Astrocyte (in vitro differentiated cells and primary cell): Measurements from ENCODE around the gene BCL7C. TPM values are rescaled to one million over a fixed set of nuclear protein-coding genes. Genes with fewer than 3 reads are reported as not detected.

Experiments used
- DNase-seq: peaks from one replicate; pipeline ENCODE4 v3.0.0-alpha.2; 2010; ENCODE audit warnings: low read depth
- FAIRE-seq: peaks from 2 replicates; lab custom pipeline; 2011; peaks lifted over from hg19 to GRCh38; lab: Jason Lieb, UNC
- H2AFZ ChIP-seq: 2 replicates; pipeline ENCODE4 v1.6.0; 2012; ENCODE audit warnings: low read depth, low read length, inconsistent platforms
- H3K27ac ChIP-seq: 2 replicates; pipeline ENCODE4 v1.5.1; 2011; ENCODE audit warnings: low read depth, low read length, inconsistent platforms
- H3K27me3 ChIP-seq: 2 replicates; pipeline ENCODE4 v1.6.0; 2011; ENCODE audit warnings: low read length, inconsistent platforms; ENCODE audit not compliant: insufficient read depth
- H3K36me3 ChIP-seq: 2 replicates; pipeline ENCODE4 v1.5.1; 2011; ENCODE audit warnings: low read length, inconsistent platforms; ENCODE audit not compliant: insufficient read depth
- H3K4me1 ChIP-seq: 2 replicates; pipeline ENCODE4 v1.5.1; 2011; ENCODE audit warnings: low read length, inconsistent platforms; ENCODE audit not compliant: insufficient read depth
- H3K4me2 ChIP-seq: 2 replicates; pipeline ENCODE4 v1.6.0; 2012; ENCODE audit warnings: low read length, inconsistent platforms
- H3K4me3 ChIP-seq: 2 replicates; pipeline ENCODE4 v1.5.1; 2011; ENCODE audit warnings: low read depth, mild to moderate bottlenecking, low read length, inconsistent platforms; ENCODE audit not compliant: insufficient read depth
- H3K79me2 ChIP-seq: 2 replicates; pipeline ENCODE4 v1.6.0; 2012; ENCODE audit warnings: mild to moderate bottlenecking, low read length, inconsistent platforms; ENCODE audit not compliant: insufficient read depth
- H3K9ac ChIP-seq: 2 replicates; pipeline ENCODE4 v1.6.0; 2012; ENCODE audit warnings: mild to moderate bottlenecking, low read length, inconsistent platforms
- H3K9me3 ChIP-seq: 2 replicates; pipeline ENCODE4 v1.5.1; 2012; ENCODE audit warnings: low read depth, mild to moderate bottlenecking, low read length, inconsistent platforms; ENCODE audit not compliant: insufficient read depth
- H4K20me1 ChIP-seq: 2 replicates; pipeline ENCODE4 v1.6.0; 2012; ENCODE audit warnings: low read length, inconsistent platforms; ENCODE audit not compliant: insufficient read depth
- H3K27ac Mint-ChIP-seq: one replicate; pipeline ENCODE4 v1.8.0; 2021; ENCODE audit warnings: mild to moderate bottlenecking, mixed read lengths; ENCODE audit not compliant: unreplicated experiment
- H3K27me3 Mint-ChIP-seq: one replicate; pipeline ENCODE4 v1.8.0; 2021; ENCODE audit warnings: low read depth, mixed read lengths; ENCODE audit not compliant: unreplicated experiment
- H3K36me3 Mint-ChIP-seq: one replicate; pipeline ENCODE4 v1.8.0; 2021; ENCODE audit warnings: low read depth, mixed read lengths; ENCODE audit not compliant: unreplicated experiment
- H3K4me1 Mint-ChIP-seq: one replicate; pipeline ENCODE4 v1.8.0; 2021; ENCODE audit warnings: low read depth, mixed read lengths; ENCODE audit not compliant: unreplicated experiment
- H3K4me3 Mint-ChIP-seq: one replicate; pipeline ENCODE4 v1.8.0; 2021; ENCODE audit warnings: mild to moderate bottlenecking, moderate library complexity, mixed read lengths; ENCODE audit not compliant: unreplicated experiment
- H3K9me3 Mint-ChIP-seq: one replicate; pipeline ENCODE4 v1.8.0; 2021; ENCODE audit warnings: mild to moderate bottlenecking, mixed read lengths; ENCODE audit not compliant: unreplicated experiment
- EZH2 ChIP-seq: IDR thresholded peaks from 2 replicates; pipeline ENCODE4 v1.6.1; 2012; ENCODE audit warnings: mild to moderate bottlenecking, low read length, inconsistent platforms; ENCODE audit not compliant: insufficient read depth
- total RNA-seq: library from RNA; stranded (reverse); gene quantifications from 2 replicates; pipeline ENCODE4 v1.2.1, GENCODE V29; 2021
- TF ChIP-seq, protein P1 (sequence below): IDR thresholded peaks from 2 replicates; pipeline ENCODE4 v1.5.1; 2011; ENCODE audit warnings: low read depth, mild to moderate bottlenecking, inconsistent platforms, low read length, moderate library complexity; ENCODE audit not compliant: insufficient read depth

Gene BCL7C
- total RNA-seq, 1 donor from 2014 or later = 40.7 TPM

DNA sequence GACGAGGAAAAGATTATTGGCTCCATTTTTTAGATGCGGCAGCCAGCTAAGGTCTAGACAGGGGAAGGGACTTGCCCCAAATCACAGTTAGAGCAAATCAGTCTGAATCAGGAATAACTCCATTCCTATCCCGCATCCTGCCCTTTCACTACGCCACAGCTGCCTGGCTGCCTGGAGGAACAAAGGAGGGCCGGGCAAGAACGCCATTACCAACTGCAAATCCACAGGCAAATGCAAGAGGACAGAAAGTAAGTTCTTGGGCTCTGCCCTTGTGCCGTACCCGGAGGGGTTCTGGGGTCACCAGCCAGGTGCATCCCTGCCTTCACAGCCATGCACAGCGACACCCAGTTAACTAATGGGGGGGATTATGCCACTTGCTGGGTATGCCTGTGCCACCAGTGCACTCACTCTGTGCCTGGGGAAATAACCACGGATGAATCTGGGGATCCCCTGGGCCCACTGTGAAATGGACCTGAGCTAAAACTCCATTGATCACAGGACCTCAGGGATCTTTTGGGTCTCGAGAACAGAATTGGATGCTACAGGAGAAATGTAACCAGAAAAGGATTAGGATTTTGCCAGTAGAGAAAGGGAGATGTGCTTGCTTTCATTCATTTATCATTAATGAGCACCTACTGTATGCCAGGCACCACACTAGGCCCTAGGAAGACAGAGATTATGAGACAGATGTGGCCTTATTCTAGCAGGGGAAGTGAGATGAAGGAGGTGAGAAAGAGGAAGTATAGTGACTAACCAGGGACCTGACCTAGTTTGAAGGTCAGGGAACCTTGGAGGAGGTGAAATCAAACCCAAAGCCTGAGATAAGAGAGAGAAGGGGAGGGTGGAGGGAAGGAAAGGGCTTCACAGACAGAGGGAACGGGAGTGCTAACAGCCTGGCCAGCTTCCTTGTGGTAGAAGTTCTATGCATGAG is 17.7 kb downstream of the BCL7C start:
- DNase-seq (no peak), FAIRE-seq (no peak)
- H3K4me1 ChIP-seq = peaks cover 14% of the 10 kb centered on the region
- no peaks in the 10 kb centered on the region for H3K27me3 Mint-ChIP-seq
- no peaks in the 10 kb centered on the region for H3K9me3 Mint-ChIP-seq
- H3K36me3 ChIP-seq = peaks cover 2% of the 10 kb centered on the region
- peaks cover 16% of the 10 kb centered on the region for H3K36me3 Mint-ChIP-seq
- H3K4me2 ChIP-seq = peak overlapping the region; percentile 96
- peak overlapping the region; percentile 98 for H3K27ac Mint-ChIP-seq
- H3K4me1 Mint-ChIP-seq = peaks cover 13% of the 10 kb centered on the region
- peak overlapping the region; percentile 94 for H3K4me3 Mint-ChIP-seq
- H4K20me1 ChIP-seq = no peaks in the 10 kb centered on the region
- H3K9me3 ChIP-seq = no peaks in the 10 kb centered on the region
- H2AFZ ChIP-seq = peak overlapping the region; percentile 90
- peak overlapping the region; percentile 88 for H3K27ac ChIP-seq
- peak overlapping the region; percentile 81 for H3K4me3 ChIP-seq
- peak overlapping the region; percentile 89 for H3K9ac ChIP-seq
- TF ChIP-seq EZH2 = no peak
- TF ChIP-seq, protein P1, sequence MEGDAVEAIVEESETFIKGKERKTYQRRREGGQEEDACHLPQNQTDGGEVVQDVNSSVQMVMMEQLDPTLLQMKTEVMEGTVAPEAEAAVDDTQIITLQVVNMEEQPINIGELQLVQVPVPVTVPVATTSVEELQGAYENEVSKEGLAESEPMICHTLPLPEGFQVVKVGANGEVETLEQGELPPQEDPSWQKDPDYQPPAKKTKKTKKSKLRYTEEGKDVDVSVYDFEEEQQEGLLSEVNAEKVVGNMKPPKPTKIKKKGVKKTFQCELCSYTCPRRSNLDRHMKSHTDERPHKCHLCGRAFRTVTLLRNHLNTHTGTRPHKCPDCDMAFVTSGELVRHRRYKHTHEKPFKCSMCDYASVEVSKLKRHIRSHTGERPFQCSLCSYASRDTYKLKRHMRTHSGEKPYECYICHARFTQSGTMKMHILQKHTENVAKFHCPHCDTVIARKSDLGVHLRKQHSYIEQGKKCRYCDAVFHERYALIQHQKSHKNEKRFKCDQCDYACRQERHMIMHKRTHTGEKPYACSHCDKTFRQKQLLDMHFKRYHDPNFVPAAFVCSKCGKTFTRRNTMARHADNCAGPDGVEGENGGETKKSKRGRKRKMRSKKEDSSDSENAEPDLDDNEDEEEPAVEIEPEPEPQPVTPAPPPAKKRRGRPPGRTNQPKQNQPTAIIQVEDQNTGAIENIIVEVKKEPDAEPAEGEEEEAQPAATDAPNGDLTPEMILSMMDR = no peak
- H3K79me2 ChIP-seq = peaks cover 19% of the 10 kb centered on the region
- no peaks in the 10 kb centered on the region for H3K27me3 ChIP-seq

DNA sequence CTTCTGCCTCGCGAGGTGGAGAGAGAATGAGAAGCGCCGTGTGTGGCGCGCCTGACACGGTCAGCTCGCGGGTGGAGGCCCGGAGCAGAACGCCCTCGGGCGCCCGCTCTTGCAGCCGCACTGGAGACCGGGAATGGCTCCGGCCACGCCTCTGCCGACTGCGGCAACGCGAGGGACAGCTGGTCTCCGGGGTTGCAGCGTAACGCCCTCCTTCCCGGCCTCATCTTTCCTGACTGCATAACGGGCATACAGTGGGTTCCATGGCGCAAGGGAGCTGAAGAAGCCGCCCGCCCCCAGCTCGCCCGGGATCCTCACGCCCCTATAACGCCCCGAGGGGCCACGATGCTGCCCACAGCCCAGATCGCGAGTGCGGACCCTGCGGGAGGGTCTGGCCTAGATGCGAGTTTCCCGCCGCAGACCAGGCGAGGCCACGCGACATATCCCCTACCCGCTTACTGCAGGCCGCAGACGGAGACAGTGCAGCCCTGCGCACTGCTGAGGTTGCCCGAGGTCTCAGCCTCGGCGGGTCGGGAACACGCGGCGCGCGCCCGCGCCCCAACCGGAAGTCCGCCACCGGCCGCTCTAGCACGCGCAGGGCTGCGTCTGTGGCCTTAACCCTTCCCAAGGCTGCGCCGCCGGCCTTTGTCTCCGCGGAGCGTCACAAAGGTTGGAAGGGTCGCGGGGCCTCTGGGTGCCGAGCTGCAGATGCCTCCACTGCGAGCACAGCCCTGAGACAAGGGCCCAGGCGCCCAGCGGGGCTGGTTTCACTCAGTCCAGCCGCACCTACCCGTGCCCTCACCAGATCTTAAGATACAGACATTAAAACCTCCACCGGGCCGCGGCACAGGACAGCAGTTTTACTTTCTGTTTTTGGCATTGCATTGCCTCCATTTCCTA is 18.8 kb downstream of the BCL7C start:
- Mint-ChIP-seq H3K4me1 (peaks cover 13% of the 10 kb centered on the region), H3K27ac (peak overlapping the region; percentile 98), H3K9me3 (no peaks in the 10 kb centered on the region), H3K36me3 (peaks cover 16% of the 10 kb centered on the region), H3K27me3 (no peaks in the 10 kb centered on the region), H3K4me3 (peak overlapping the region; percentile 94)
- Histone ChIP-seq H3K9me3 (no peaks in the 10 kb centered on the region), H3K4me3 (peak overlapping the region; percentile 81), H2AFZ (peak overlapping the region; percentile 90), H3K27ac (peak overlapping the region; percentile 88), H3K27me3 (no peaks in the 10 kb centered on the region), H3K9ac (peak overlapping the region; percentile 89), H3K79me2 (peaks cover 19% of the 10 kb centered on the region), H4K20me1 (no peaks in the 10 kb centered on the region), H3K36me3 (peaks cover 2% of the 10 kb centered on the region), H3K4me2 (peak overlapping the region; percentile 96), H3K4me1 (peaks cover 14% of the 10 kb centered on the region)
- FAIRE-seq (no peak), DNase-seq (peak; percentile 81)
- TF ChIP-seq, protein P1 = no peak
- no peak for TF ChIP-seq EZH2
